HG03196 (cell line): Measurements from ENCODE around the gene MS4A3.
"Not testable (repeated sequence)": the region's sequence is repeated elsewhere in the genome, so short reads cannot be mapped to it uniquely, and the experiment has no call there.

Source experiments
- ATAC-seq: cut with Tn5 transposase; IDR thresholded peaks from one replicate; pipeline ENCODE4 v1.9.1; 2021; ENCODE audit not compliant: unreplicated experiment

Gene MS4A3

DNA sequence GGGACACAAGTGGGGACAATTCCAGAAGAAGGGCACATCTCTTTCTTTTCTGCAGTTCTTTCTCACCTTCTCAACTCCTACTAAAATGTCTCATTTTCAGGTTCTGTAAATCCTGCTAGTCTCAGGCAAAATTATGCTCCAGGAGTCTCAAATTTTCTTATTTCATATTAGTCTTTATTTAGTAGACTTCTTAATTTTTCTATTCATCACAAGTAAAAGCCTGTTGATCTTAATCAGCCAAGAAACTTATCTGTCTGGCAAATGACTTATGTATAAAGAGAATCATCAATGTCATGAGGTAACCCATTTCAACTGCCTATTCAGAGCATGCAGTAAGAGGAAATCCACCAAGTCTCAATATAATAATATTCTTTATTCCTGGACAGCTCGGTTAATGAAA is 31.9 kb downstream of the MS4A3 start, which contains the start of gene MS4A2:
Gene MS4A2 (plus strand): TSS at position 301 of the 400 bp plus-strand sequence. CDS start 102 bp downstream, outside the sequence.
- ATAC-seq: no peak

DNA sequence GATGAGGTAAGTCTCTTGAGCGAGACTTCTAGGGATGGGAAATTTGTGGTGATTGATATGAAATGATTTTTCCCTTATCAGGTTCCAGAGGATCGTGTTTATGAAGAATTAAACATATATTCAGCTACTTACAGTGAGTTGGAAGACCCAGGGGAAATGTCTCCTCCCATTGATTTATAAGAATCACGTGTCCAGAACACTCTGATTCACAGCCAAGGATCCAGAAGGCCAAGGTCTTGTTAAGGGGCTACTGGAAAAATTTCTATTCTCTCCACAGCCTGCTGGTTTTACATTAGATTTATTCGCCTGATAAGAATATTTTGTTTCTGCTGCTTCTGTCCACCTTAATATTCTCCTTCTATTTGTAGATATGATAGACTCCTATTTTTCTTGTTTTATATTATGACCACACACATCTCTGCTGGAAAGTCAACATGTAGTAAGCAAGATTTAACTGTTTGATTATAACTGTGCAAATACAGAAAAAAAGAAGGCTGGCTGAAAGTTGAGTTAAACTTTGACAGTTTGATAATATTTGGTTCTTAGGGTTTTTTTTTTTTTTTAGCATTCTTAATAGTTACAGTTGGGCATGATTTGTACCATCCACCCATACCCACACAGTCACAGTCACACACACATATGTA is 39.1 kb downstream of the MS4A3 start:
- ATAC-seq: no peak

DNA sequence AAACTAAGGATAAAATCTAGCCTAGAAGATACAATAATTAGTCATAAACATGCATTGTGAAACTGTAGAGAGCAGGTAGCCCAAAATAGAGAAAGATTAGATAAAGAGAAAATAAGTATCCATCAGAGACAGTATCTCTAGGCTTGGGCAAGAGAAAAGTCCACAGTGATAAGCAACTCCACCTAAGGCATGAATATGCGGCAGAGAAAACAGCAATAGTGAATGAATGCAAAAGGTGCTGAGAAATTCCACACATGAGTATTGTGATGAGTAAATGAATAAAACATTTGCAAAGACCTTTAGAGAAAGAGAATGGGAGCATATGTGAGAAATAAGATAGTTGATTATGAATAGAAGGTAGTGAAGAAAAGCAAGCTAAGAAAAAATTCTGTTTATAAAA is 40.7 kb downstream of the MS4A3 start:
- ATAC-seq: no peak

DNA sequence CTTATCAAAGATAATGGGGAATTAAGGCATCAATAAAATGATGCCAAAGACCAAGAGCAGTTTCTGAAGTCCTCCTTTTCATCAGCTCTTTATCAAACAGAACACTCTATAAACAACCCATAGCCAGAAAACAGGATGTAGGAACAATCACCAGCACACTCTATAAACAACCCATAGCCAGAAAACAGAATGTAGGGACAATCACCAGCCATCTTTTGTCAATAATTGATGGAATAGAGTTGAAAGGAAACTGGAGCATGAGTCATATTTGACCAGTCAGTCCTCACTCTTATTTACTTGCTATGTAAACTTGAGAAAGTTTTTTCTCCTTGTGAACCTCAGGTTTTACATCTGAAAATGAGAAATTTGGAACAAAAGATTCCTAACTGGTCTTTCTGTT is 42.0 kb downstream of the MS4A3 start:
- peak; percentile 88 for ATAC-seq

DNA sequence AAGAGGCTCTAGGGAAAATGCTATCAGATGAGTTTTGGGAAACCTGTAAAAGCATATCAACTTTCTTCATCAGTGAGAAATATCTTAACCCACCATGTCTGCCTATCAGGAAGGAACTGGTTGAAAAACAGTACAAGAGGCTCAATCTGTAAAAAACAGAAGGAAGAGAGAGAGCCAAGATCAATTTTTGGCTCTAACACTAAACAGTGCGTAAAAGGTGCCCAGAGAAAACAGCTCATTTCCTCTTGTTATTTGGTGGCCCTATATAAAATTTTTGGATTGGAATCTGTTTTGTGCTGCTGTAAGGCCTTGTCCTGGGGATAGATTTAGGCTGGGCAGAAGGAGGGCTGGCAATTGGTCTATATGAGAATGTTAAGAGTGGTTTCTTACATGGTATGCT is 44.1 kb downstream of the MS4A3 start:
- no peak for ATAC-seq

DNA sequence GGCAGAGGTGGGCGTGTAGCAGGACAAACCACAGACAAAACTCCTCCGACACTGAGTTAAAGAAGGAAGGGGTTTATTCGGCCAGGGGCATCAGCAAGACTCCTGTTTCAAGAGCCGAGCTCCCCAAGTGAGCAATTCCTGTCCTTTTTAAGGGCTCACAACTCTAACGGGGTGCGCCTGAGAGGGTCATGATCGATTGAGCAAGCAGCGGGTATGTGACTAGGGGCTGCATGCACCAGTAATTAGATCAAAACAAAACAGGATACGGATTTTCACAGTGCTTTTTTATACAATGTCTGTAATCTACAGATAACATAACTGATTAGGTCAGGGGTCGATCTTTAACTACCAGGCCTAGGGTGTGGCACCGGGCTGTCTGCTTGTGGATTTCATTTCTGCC is 44.9 kb downstream of the MS4A3 start:
- not testable (repeated sequence) for ATAC-seq

DNA sequence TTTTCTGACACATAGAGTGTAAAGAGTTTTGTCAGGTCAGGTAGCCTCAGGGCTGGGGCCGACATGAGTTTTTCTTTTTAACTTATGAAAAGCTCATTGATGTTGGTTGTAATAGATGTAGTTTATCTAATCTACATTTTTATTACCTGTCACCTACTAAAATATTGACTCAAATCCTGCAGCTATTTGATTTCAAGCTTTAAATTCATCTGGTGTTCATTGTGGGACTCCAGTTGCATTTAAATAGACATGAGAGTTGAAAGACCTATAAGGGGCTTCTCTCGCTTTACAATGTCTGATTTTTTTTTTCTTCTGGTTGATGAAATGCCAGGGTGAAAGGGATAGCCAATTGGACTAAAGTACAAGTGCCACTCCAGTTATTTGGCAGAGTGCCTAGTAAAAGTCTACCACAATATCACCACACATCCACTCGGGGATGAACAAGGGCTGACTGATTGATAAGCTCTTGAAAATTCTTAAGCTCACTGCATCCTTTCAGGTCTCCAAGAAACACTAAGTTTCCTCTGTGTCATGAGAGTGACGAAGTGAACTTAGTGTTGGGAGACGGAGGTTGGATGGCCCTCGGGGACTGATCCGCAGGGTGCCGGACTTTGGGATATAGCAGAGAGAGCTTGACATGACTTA is 48.1 kb downstream of the MS4A3 start:
- not testable (repeated sequence) for ATAC-seq

DNA sequence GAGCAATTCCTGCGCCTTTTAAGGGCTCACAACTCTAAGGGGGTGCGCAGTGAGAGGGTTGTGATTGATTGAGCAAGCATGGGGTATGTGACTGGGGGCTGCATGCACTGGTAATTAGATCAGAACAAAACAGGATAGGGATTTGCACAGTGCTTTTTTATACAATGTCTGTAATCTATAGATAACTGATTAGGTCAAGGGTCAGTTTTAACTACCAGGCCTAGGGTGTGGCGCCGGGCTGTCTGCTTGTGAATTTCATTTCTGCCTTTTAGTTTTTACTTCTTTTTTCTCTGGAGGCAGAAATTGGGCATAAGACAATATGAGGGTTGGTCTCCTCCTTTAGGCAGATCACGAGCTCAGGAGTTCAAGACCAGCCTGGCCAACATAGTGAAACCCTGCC is 52.2 kb downstream of the MS4A3 start:
- not testable (repeated sequence) for ATAC-seq

DNA sequence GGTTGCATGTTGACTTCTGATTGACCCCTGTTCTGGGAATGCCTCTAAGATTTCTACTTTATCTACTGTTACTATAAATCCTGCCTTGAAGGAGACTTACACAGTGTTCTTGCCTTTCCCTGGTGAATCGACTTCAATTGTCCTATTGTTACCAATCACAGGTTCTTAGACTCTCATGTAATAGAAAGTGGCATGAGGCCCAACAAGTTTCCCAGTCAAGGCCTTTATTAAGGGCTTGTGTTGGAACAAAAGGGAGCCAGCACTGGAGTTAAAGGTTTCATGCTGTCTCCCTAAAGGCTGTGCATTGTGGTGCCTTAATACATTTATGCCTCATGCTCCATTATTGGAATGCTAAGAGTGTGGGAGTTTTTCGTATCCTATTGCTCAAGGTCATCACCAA is 55.3 kb downstream of the MS4A3 start:
- ATAC-seq: no peak

DNA sequence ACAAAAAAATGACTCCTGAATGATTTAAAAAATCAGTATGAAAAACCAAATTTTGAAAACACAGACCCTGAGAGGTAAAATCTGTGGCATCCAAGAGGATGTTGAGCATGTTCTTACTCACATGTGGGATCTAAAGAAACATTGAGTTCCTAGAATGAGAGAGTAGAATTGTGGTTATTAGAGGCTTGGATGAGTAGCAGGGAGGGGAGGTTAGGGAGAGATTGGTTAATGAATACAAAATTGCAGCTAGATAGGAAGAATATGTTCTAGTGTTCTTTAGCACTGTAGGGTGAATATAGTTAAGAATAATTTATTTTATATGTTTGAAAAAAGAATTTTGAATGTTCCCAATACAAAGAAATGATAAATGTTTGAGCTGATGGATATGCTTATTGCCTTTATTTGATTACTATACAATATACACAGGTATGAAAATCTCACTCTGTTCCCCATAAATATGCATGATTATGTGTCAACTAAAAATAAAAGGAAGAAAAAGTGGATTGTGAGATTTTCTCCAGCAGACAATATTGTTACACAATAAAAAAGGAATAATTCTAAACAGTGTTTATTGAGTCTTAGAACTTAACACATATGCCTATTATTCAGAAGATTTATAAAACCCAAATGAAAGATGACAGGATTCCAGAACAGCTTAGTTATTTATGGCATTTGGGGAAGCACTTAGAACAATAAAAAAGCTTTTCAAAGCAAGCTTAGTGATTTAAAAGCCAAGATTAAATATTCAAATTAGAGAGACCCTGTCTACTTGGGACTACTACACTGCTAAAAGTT is 60.7 kb downstream of the MS4A3 start:
- ATAC-seq: no peak

DNA sequence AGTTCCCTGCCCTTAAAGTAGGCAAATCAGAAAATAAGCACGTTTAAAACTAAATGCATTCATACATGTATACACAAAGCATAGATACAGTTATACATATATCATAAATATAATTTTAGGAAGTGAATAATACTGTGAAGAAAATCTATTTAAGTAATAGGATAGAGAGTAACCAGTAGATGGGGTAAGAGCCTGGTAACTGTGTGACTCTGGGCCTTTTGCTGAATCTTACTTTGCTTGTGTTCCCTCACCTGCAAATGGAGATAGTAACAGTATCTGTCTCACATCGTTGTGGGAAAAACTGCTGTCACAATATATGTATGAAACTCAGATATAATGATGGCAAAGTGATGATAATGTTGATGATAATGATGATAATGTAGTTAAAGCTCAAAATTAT is 61.9 kb downstream of the MS4A3 start:
- ATAC-seq: no peak

DNA sequence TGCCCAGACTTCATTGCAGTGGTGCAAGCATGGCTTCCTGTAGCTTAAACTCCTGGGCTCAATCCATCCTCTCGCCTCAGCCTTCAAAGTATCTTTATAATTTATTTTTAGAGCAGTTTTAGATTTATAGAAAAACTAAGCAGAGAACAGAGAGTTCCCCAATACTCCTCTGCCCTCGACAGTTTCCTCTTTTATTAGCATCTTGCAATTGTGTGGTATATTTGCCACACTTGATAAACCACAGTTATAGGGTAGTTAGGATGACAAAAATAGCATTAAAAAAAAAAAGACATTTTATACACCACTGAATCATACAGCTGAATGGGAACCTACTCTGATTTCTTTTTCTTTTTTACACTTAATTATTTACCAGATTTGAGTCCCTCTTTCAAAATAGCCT is 63.2 kb downstream of the MS4A3 start:
- no peak for ATAC-seq
